HFFc6 (cell line): ENCODE results near the gene NCAPH2. TPM values are rescaled to one million over a fixed set of nuclear protein-coding genes. Genes with fewer than 3 reads are reported as not detected.

Source experiments
- DNase-seq: peaks from one replicate; pipeline ENCODE4 v3.0.0-alpha.2; 2018
- H3K27ac Mint-ChIP-seq: 2 replicates; pipeline ENCODE4 v1.8.0; 2020; ENCODE audit warnings: mild to moderate bottlenecking, mixed read lengths
- H3K27me3 Mint-ChIP-seq: 2 replicates; pipeline ENCODE4 v1.8.0; 2021; ENCODE audit warnings: mild to moderate bottlenecking, moderate library complexity, mixed read lengths; ENCODE audit not compliant: insufficient read depth
- H3K36me3 Mint-ChIP-seq: 2 replicates; pipeline ENCODE4 v1.8.0; 2021; ENCODE audit warnings: low read depth, mixed read lengths
- H3K4me1 Mint-ChIP-seq: 2 replicates; pipeline ENCODE4 v1.8.0; 2020; ENCODE audit warnings: low read depth, mixed read lengths
- H3K4me3 Mint-ChIP-seq: 2 replicates; pipeline ENCODE4 v1.8.0; 2020; ENCODE audit warnings: mild to moderate bottlenecking, moderate library complexity, mixed read lengths
- H3K9me3 Mint-ChIP-seq: 2 replicates; pipeline ENCODE4 v1.8.0; 2020; ENCODE audit warnings: mild to moderate bottlenecking, mixed read lengths
- total RNA-seq, 6 experiments: library from RNA; stranded (reverse); fragmentation: NEBNext Ultra II Directional; extraction: Animal tissue kit (Norgen Biotek cat#: 25700); gene quantifications; 2 replicates in 1 of 6; 3 replicates in 5 of 6; pipeline ENCODE4 v1.2.3, GENCODE V29; 2021
- TF ChIP-seq, protein P1 (sequence below): fragments of 200-600 bp; sonication (generic); IDR thresholded peaks from 2 replicates; pipeline ENCODE4 v1.5.0; 2021; ENCODE audit warnings: antibody characterized with exemption, mild to moderate bottlenecking

The NCAPH2 gene
- total RNA-seq, 6 experiments from 2014 or later: 31.7 to 54.1 (median 50.0) TPM

DNA sequence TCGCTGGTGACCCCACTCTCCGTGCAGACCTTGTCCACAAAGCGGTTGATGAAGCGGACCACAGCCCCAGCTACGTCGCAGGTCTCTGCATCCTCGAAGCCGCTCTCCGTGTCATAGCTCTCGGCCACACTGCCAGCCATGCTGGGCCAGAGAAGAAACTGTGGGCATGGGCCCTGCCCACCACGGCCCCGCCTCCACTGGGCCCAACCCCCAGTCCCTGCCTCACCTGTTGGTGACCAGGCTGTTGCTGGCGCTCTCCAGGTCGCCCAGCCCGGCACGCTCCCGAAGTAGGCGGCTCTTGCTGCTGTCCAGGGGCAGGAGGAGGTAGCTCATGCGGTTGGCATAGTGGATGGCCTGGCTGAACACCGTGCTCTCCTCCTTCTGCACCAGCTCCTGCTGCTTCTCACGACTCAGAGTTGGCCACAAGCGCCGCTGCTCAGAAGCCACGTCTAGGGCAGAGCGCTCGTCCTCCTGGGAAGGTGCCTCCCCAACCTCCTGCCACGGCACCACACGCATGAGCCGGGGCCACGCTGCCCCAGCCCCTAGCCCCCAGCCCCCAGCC is 46.0 kb upstream of the NCAPH2 start:
- H3K36me3 Mint-ChIP-seq: peaks cover 13% of the 10 kb centered on the region; the same call in 1 of the 2 replicates
- DNase-seq: no peak
- no peak overlapping the region for H3K4me3 Mint-ChIP-seq
- no peak overlapping the region for H3K27ac Mint-ChIP-seq
- no peaks in the 10 kb centered on the region for H3K4me1 Mint-ChIP-seq
- TF ChIP-seq, protein P1, sequence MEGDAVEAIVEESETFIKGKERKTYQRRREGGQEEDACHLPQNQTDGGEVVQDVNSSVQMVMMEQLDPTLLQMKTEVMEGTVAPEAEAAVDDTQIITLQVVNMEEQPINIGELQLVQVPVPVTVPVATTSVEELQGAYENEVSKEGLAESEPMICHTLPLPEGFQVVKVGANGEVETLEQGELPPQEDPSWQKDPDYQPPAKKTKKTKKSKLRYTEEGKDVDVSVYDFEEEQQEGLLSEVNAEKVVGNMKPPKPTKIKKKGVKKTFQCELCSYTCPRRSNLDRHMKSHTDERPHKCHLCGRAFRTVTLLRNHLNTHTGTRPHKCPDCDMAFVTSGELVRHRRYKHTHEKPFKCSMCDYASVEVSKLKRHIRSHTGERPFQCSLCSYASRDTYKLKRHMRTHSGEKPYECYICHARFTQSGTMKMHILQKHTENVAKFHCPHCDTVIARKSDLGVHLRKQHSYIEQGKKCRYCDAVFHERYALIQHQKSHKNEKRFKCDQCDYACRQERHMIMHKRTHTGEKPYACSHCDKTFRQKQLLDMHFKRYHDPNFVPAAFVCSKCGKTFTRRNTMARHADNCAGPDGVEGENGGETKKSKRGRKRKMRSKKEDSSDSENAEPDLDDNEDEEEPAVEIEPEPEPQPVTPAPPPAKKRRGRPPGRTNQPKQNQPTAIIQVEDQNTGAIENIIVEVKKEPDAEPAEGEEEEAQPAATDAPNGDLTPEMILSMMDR: no peak
- no peaks in the 10 kb centered on the region for H3K27me3 Mint-ChIP-seq
- no peaks in the 10 kb centered on the region for H3K9me3 Mint-ChIP-seq

DNA sequence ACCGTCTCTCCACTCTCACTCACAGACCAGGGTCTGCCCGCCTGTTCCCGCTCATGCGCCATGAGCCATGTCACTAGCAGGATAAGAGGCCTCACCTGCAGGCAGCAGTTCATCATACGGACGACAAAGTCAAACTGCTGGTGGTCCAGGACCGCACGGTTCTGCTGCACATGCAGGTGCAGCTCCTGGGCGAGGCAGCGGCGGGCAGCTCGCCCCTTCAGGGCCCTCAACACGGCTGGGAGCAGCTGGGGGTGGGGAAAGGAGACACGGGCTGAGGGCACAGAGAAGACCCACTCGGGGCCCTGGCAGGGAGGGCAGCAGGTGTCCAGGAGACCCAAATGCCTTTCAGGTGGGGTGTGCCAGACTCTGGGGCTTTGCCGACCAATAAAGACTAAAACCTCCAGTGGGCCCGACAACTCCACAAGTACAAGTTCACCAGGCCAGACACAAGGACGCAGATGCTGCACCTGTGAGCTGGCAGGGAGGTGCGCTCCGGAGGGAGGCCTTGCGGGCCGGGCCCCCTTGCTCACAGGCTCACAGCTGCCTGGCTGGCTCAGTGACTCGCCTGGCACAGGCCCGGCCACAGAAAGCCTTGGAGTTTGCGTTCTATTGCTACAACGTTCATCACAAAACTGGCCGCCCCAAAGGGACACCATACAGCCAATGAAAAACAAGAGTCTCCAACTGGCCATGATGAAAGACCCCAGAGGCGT is 44.7 kb upstream of the NCAPH2 start:
- H3K4me3 Mint-ChIP-seq: no peak overlapping the region
- H3K27ac Mint-ChIP-seq: no peak overlapping the region
- H3K27me3 Mint-ChIP-seq: no peaks in the 10 kb centered on the region
- no peak for DNase-seq
- TF ChIP-seq, protein P1: no peak
- no peaks in the 10 kb centered on the region for H3K4me1 Mint-ChIP-seq
- H3K36me3 Mint-ChIP-seq: peaks cover 8% of the 10 kb centered on the region; the same call in 1 of the 2 replicates
- no peaks in the 10 kb centered on the region for H3K9me3 Mint-ChIP-seq

DNA sequence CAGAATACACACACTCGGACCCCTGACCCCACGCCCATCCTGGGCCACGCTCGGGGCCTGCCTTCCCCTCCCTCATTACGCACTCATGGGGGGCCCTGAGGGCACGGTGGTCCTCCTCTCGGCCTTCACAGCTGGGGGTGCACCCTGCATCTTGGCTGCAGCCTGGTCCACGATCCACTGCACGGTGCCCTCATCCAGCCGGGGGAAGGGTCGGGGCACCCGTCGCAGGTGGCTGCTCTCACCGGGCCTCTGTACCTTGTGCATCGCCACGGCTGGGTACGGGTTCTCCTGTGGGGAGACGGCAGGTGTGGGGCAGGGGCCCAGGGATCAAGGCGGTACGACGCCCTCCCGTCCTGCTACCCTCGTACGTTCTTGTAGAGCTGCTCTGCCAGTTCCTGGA is 43.6 kb upstream of the NCAPH2 start:
- H3K27ac Mint-ChIP-seq: no peak overlapping the region
- H3K9me3 Mint-ChIP-seq: no peaks in the 10 kb centered on the region
- TF ChIP-seq, protein P1: no peak
- H3K4me3 Mint-ChIP-seq: no peak overlapping the region
- no peak for DNase-seq
- H3K4me1 Mint-ChIP-seq: no peaks in the 10 kb centered on the region
- no peaks in the 10 kb centered on the region for H3K27me3 Mint-ChIP-seq
- peaks cover 8% of the 10 kb centered on the region; the same call in 1 of the 2 replicates for H3K36me3 Mint-ChIP-seq

DNA sequence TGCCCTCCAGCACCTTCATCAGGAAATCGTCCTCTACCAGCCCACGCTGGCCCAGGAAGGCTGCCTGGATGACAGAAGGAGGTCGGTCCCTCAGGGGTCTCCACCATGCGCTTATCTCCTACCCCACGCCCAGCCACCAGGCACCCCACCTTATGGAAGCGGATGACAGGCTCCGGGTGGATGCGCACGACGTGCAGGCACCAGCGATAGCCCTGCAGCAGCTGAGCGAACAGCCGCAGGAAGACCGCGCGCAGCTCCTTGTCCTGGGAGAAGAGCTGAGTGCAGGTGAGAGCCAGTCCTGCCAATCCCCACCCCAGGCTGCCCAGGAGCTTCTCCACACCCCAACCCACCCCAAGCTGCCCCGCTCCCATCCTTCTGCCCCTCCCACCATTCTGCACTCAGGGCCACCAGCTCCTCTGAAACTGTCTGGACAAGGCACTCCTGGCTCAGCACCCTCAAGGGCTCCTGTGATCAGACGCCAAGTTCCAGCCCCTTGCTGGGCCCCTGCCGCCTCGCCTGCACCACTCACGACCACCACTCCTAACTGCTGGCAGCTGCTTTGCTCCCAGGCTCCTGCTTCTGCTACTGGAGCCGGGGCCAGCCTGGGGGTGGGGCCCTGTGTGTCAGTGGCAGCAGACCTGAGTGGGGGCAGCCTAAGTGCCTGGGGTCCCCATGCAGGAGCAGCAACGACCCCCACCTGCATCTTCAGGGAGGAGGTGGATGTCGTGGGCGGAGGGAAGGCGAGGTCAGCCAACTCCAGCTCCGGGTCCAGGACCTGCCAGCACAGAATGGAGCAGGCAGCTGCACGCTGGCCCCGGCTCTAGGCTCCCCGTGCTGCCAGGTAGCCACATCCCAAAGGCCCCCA is 42.7 kb upstream of the NCAPH2 start:
- H3K4me1 Mint-ChIP-seq: peaks cover 3% of the 10 kb centered on the region
- no peak for DNase-seq
- H3K27me3 Mint-ChIP-seq: no peaks in the 10 kb centered on the region
- peaks cover 8% of the 10 kb centered on the region; the same call in 1 of the 2 replicates for H3K36me3 Mint-ChIP-seq
- TF ChIP-seq, protein P1: no peak
- no peak overlapping the region for H3K27ac Mint-ChIP-seq
- no peak overlapping the region for H3K4me3 Mint-ChIP-seq
- H3K9me3 Mint-ChIP-seq: no peaks in the 10 kb centered on the region

DNA sequence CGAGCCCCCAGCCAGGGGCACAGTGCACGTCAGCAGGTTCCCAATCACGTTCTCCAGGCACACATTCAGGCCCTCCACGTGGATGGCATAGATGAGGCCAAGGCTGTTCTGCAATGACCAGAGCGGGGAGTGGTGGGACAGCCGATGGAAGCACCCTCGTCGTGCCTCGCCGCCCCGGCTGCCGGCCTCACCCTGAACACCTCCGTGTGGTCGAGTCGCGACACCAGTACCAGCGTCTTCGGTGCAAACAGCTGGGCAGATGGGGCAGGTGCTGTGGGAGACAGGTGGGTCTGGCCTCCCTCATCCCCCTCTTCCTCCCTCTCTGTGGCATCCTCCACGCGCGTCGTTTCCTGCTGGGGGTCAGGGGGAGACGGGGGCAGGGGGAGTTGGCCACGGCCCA is 40.7 kb upstream of the NCAPH2 start:
- no peak for DNase-seq
- Mint-ChIP-seq H3K4me3 (no peak overlapping the region), H3K27ac (no peak overlapping the region), H3K27me3 (peaks cover 2% of the 10 kb centered on the region; the same call in 1 of the 2 replicates), H3K4me1 (peaks cover 11% of the 10 kb centered on the region), H3K36me3 (peaks cover 8% of the 10 kb centered on the region; the same call in 1 of the 2 replicates), H3K9me3 (no peaks in the 10 kb centered on the region)
- TF ChIP-seq, protein P1: no peak
